HepG2 (cell line): ENCODE measurements around the gene PXK. TPM values are rescaled to one million over a fixed set of nuclear protein-coding genes. Genes with fewer than 3 reads are reported as not detected.

Experiments
- BCL6 ChIP-seq: IDR thresholded peaks from 2 replicates; pipeline ENCODE4 v1.6.1; 2016; ENCODE audit warnings: missing genetic modification reagents, missing compliant biosample characterization
- KAT8 ChIP-seq: IDR thresholded peaks from 2 replicates; pipeline ENCODE4 v1.6.1; 2016; ENCODE audit warnings: missing genetic modification reagents, missing compliant biosample characterization
- NR2F6 ChIP-seq, 2 experiments: IDR thresholded peaks; 2 replicates each; pipeline ENCODE4 v1.6.1; 2016; ENCODE audit warnings: antibody characterized with exemption in 1 of 2, mild to moderate bottlenecking in 1 of 2
- PHF21A ChIP-seq: sonication (generic); formaldehyde crosslinking; IDR thresholded peaks from 2 replicates; pipeline ENCODE4 v1.5.0; 2020; ENCODE audit warnings: mild to moderate bottlenecking, missing genetic modification reagents
- RXRA ChIP-seq: sonication (generic); formaldehyde crosslinking; IDR thresholded peaks from 2 replicates; pipeline ENCODE4 v1.5.1; 2020; ENCODE audit warnings: missing genetic modification reagents
- SIX4 ChIP-seq: sonication (generic); formaldehyde crosslinking; IDR thresholded peaks from 2 replicates; pipeline ENCODE4 v1.4.0; 2020; ENCODE audit warnings: missing genetic modification reagents
- ZSCAN25 ChIP-seq: sonication (generic); formaldehyde crosslinking; IDR thresholded peaks from 2 replicates; pipeline ENCODE4 v1.8.0; 2022; ENCODE audit warnings: mild to moderate bottlenecking, missing genetic modification reagents
- polyA plus RNA-seq, 8 experiments: library from polyadenylated mRNA; depleted of rRNA in 3 of 8; stranded (reverse) in 7 of 8; unstranded in 1 of 8; fragments of >200 nt; fragmentation: Illumina TruSeq in 4 of 8; extraction: Trizol in 4 of 8; gene quantifications; 2 replicates each; pipeline versions ENCODE4 v1.2.1 to v1.2.3, GENCODE V29; 2011 to 2016; ENCODE audit warnings: low read depth in 4 of 8, missing spikeins in 1 of 8, mixed read lengths in 1 of 8; ENCODE audit not compliant: insufficient read depth in 1 of 8
- total RNA-seq, 5 experiments: library from RNA; depleted of rRNA; stranded (reverse); fragments of >200 nt; fragmentation: Illumina TruSeq; extraction: Trizol; gene quantifications; 2 replicates each; pipeline ENCODE4 v1.2.3, GENCODE V29; 2016; ENCODE audit warnings: low read depth in 1 of 5
- TF ChIP-seq, protein P1 (sequence below): IDR thresholded peaks from 2 replicates; pipeline ENCODE4 v1.6.1; 2016
- TF ChIP-seq, protein P2 (sequence below): sonication (generic); formaldehyde crosslinking; IDR thresholded peaks from 2 replicates; pipeline ENCODE4 v1.8.1; 2023; ENCODE audit warnings: mild to moderate bottlenecking, missing genetic modification reagents
- TF ChIP-seq, protein P3 (sequence below): sonication (generic); formaldehyde crosslinking; IDR thresholded peaks from 2 replicates; pipeline ENCODE4 v1.4.0; 2020; ENCODE audit warnings: mild to moderate bottlenecking, missing genetic modification reagents
- TF ChIP-seq, protein P4 (sequence below): sonication (generic); formaldehyde crosslinking; IDR thresholded peaks from 2 replicates; pipeline ENCODE4 v1.9.0; 2021; ENCODE audit warnings: missing genetic modification reagents, mild to moderate bottlenecking, borderline replicate concordance
- TF ChIP-seq, protein P5 (sequence below), 2 experiments: sonication (generic) in 1 of 2; formaldehyde crosslinking in 1 of 2; IDR thresholded peaks; 2 replicates each; pipeline versions ENCODE4 v1.6.1 to v1.9.0; 2014 to 2022; ENCODE audit warnings: antibody characterized with exemption in 1 of 2, borderline replicate concordance in 1 of 2, inconsistent platforms in 1 of 2, low read depth in 1 of 2, missing genetic modification reagents in 1 of 2

The PXK gene
- total and polyA plus RNA-seq, 2 of the 13 experiments (the other 11 are each of a cell fraction or from before 2014, with no cell fraction given) = 6.4 to 18.6 TPM

DNA sequence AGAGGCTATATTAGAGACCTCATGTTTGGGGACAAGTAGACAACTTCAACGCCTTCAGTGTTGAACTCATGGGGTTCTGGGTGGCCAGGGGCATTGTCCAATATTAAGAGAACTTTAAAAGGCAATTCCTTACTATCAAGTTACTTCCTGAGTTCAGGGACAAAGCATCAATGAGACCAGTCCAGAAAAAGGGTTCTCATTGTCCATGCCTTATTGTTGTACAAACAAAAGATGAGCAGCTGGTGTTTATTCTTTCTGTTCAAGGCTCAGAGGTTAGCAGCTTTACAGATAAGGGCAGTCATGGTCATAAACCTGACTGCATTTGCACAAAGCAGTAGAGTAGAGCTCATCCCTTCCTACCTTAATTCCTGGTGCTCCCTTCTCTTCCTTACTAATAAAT lies 119.5 kb downstream of the PXK start (continued):
- TF ChIP-seq, protein P1, sequence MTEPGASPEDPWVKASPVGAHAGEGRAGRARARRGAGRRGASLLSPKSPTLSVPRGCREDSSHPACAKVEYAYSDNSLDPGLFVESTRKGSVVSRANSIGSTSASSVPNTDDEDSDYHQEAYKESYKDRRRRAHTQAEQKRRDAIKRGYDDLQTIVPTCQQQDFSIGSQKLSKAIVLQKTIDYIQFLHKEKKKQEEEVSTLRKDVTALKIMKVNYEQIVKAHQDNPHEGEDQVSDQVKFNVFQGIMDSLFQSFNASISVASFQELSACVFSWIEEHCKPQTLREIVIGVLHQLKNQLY (CRISPR knock-in tag) = peak; percentile 76; the same call in 1 of the 2 replicates
- TF ChIP-seq RXRA (CRISPR knock-in tag) (peak; percentile 61; the same call in 1 of the 2 replicates), NR2F6 (IDR thresholded peaks at IDR 0.05) (peak; percentile 95), NR2F6 (CRISPR knock-in tag; IDR thresholded peaks at IDR 0.05) (peak; percentile 95), SIX4 (CRISPR knock-in tag) (peak; percentile 64; the same call in 1 of the 2 replicates), KAT8 (CRISPR knock-in tag) (peak; percentile 65; the same call in 1 of the 2 replicates), ZSCAN25 (CRISPR knock-in tag) (no peak), PHF21A (CRISPR knock-in tag) (peak; percentile 89), BCL6 (CRISPR knock-in tag) (peak; percentile 64)
- TF ChIP-seq, protein P2, sequence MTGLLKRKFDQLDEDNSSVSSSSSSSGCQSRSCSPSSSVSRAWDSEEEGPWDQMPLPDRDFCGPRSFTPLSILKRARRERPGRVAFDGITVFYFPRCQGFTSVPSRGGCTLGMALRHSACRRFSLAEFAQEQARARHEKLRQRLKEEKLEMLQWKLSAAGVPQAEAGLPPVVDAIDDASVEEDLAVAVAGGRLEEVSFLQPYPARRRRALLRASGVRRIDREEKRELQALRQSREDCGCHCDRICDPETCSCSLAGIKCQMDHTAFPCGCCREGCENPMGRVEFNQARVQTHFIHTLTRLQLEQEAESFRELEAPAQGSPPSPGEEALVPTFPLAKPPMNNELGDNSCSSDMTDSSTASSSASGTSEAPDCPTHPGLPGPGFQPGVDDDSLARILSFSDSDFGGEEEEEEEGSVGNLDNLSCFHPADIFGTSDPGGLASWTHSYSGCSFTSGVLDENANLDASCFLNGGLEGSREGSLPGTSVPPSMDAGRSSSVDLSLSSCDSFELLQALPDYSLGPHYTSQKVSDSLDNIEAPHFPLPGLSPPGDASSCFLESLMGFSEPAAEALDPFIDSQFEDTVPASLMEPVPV = peak; percentile 53; the same call in 1 of the 2 replicates
- TF ChIP-seq, protein P3, sequence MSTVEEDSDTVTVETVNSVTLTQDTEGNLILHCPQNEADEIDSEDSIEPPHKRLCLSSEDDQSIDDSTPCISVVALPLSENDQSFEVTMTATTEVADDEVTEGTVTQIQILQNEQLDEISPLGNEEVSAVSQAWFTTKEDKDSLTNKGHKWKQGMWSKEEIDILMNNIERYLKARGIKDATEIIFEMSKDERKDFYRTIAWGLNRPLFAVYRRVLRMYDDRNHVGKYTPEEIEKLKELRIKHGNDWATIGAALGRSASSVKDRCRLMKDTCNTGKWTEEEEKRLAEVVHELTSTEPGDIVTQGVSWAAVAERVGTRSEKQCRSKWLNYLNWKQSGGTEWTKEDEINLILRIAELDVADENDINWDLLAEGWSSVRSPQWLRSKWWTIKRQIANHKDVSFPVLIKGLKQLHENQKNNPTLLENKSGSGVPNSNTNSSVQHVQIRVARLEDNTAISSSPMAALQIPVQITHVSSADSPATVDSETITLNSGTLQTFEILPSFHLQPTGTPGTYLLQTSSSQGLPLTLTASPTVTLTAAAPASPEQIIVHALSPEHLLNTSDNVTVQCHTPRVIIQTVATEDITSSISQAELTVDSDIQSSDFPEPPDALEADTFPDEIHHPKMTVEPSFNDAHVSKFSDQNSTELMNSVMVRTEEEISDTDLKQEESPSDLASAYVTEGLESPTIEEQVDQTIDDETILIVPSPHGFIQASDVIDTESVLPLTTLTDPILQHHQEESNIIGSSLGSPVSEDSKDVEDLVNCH (CRISPR knock-in tag) = no peak
- TF ChIP-seq, protein P4, sequence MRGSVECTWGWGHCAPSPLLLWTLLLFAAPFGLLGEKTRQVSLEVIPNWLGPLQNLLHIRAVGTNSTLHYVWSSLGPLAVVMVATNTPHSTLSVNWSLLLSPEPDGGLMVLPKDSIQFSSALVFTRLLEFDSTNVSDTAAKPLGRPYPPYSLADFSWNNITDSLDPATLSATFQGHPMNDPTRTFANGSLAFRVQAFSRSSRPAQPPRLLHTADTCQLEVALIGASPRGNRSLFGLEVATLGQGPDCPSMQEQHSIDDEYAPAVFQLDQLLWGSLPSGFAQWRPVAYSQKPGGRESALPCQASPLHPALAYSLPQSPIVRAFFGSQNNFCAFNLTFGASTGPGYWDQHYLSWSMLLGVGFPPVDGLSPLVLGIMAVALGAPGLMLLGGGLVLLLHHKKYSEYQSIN (CRISPR knock-in tag) = no peak
- TF ChIP-seq, protein P5, sequence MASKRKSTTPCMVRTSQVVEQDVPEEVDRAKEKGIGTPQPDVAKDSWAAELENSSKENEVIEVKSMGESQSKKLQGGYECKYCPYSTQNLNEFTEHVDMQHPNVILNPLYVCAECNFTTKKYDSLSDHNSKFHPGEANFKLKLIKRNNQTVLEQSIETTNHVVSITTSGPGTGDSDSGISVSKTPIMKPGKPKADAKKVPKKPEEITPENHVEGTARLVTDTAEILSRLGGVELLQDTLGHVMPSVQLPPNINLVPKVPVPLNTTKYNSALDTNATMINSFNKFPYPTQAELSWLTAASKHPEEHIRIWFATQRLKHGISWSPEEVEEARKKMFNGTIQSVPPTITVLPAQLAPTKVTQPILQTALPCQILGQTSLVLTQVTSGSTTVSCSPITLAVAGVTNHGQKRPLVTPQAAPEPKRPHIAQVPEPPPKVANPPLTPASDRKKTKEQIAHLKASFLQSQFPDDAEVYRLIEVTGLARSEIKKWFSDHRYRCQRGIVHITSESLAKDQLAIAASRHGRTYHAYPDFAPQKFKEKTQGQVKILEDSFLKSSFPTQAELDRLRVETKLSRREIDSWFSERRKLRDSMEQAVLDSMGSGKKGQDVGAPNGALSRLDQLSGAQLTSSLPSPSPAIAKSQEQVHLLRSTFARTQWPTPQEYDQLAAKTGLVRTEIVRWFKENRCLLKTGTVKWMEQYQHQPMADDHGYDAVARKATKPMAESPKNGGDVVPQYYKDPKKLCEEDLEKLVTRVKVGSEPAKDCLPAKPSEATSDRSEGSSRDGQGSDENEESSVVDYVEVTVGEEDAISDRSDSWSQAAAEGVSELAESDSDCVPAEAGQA (IDR thresholded peaks at IDR 0.05; ENCODE audit: low read depth) = no peak
- TF ChIP-seq, protein P5 (CRISPR knock-in tag; IDR thresholded peaks at IDR 0.05; ENCODE audit: borderline replicate concordance) = peak; percentile 62; the same call in 1 of the 2 replicates
